NCI-H2227 (cell line): ENCODE measurements around the gene NOS3.

Source experiments
- DNase-seq: peaks from one replicate; lab custom pipeline; 2025; ENCODE audit not compliant: unreplicated experiment; lab: John Stamatoyannopoulos, UW

The NOS3 gene

DNA sequence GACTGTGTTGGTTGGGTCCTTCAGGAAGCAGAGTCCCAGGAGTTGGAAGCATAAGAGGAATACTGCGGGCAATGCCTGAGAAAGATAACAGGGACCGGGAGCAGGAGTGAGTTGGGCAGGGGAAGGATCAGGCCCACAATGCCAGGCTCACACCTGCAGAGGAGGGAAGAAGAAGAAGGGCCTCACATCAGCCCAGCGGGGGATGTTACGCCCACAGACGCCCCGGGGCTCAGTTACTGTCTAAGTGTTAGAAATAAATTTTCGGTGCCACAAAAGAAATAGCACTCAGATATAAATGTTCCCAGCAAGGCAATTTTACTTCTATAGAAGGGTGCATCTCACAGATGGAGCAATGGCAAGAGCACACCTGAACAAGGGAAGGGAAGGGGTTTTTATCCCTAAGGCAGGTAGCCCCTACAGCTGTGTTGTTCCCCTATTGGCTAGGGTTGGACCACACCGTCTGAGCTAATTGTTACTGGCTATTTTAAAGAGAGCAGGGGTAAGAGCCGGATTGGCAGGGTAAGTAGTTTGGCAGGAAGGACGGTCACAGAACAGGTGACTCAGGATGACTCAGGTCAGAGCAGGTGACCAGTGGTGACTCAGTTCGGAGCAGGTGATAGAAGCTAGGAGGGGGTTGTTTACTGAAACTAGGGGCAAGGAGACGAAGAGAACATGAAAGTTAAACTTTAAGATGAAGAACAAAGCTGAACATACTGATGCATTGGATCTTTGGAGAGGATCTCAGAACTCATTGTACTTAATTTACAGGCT lies at the start of gene NOS3:
Gene NOS3 (plus strand): TSS at position 602 of the 771 bp plus-strand sequence. CDS start 2,787 bp downstream, outside the sequence.
- no peak for DNase-seq

DNA sequence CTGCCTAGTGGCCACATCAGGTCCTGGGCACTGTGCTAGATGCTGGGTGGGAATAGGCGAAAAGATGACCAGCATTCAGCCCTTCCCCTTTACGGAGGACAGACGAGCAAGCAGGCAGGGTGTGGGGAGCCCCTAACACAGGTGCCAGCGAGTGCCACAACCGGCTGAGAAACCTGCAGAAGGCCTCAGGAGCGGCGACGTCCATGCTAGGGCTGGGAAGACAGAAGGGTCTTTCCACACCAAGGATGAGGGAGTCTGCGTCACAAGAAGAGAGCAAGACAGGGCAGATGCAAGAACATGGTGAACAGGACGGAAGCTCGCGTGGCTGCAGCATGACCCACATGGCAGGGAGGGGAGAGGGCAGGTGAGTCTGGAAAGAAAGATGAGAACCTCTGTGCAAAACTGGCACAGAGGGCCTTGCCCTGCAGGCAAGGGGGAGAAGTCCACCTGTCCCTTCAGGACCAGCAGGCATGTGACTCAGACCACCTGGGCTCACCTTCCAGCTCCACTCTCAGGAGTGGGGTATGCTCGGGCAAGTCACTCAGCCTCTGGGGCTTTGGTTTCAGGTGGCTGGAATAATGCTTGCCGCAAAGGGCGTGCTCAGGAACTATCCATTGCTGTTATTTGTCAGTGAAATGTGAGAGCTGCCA lies 49.3 kb upstream of the NOS3 start:
- no peak for DNase-seq

DNA sequence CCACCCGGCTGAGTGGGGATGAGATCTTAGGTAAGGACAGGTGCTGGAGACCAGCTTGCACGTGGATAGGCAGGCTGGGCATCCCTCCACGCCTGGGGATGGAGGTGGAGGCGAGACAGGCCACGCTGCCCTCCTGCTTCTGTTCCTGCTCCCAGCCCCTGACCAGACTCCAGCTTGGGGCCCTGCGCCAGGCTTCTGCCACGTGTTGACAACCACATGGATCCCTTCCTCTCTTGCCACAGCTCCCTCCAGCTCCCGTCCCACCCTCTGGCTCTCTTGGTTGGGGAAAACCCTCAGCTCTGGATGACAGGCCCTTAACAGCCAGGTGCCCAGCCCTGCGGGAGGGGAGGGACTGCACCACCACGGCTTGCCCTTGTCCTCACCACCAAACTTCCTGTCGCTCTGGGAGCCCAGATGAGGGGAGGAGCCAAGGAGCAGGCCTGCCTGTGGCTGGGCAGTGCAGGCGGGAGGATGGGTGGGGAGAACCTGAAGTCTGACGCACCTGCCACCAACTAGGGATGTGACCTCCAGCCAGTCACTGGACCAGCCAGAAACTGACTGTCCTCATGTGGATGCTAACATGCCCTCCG lies 48.7 kb upstream of the NOS3 start:
- DNase-seq: no peak

DNA sequence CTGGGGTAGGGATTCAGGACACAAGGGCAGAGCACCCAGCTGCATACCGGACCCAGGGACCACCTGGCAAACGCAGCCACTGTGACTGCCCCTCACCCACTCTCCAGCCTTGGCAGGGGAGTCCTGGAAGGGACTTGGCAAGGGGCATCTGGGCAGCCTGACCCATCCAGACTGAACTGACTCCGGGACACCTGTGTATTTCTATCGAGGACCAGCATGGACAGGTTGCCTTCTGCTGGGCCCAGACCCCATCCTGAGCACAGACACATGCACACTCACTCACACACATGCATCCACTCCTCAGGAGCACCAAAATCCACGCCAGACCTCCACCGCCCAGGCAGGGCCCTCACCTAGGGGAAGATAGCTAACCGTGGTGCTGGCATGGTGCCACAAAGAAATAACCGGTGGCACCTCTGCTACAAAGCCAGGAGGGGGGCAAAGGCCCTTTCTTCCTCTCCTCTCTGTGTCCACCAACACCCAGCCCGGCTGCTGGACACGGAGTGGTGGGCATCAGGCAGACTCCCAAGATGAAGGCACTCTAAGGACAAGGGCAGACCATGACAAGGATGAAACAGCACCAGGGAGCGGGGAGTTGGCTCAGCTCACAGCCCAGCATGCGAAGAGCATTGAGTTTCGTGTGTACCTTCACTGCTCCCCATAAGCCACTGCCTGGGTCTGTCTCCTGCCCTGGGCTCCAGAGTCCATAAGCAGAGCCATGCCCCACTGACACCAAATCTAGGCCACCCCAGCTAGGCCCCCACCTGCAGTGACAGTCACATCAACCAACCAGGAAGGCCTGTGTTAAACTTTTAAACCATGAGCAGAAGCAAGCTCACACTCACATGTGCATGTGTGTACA lies 48.0 kb upstream of the NOS3 start:
- DNase-seq: no peak

DNA sequence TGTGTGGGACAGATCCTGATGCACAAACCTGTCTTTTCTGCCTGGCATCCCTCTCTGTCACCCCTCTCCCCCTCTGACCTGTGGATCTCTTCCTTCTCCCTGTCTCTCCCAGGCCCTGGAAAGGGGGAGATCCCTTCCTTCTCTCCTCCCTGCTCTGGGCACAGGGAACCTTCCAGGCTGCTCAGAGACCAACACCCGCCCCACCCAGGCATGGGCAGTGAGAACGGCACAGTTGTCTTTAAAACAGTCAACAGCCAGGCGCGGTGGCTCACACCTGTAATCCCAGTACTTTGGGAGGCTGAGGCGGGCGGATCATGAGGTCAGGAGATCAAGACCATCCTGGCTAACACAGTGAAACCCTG lies 47.4 kb upstream of the NOS3 start:
- DNase-seq: no peak

DNA sequence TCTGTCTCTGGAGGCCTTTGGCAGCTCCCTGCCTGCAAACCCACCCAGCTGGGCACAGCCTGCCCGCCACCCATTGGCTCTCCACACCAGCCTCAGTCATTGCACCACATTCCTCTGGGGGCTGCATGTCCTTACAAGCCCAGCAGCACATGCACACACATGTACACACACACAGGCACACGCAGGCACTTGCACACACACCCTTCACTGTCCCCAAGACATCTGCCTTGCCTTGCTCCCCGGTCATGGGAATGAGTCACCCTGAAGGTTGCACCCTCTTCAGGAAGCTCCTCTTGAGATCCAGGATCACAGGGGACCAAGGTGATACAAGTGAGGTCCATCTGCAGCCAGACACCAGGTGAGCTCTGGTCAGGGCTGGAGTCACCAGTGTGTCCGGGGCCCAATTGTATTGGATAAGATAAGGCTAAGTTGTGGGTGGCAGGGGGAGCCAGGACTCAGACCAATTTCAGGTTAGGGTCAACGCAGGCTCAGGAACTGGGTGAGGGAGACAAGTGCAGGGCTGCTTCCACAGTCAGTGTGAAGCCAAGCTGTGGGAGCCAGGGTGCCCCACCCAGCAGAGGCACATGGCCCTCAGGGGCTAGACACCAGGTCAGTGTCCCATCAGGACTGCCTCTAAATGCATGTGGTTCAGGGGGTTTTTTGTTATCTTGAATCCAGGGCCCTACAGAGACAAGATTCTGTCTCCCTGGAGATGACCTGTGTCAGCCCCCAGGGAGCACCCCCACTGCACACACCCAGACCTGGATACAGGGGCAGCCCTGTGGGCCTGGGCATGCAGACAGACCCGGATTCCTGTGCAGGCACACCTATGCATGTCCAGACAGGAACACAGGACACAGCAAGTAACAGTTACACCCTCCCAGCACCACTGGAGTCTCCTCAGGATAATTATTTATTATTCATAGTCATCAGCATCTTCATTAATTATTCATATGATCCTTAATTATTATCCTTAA lies 46.5 kb upstream of the NOS3 start:
- DNase-seq: no peak

DNA sequence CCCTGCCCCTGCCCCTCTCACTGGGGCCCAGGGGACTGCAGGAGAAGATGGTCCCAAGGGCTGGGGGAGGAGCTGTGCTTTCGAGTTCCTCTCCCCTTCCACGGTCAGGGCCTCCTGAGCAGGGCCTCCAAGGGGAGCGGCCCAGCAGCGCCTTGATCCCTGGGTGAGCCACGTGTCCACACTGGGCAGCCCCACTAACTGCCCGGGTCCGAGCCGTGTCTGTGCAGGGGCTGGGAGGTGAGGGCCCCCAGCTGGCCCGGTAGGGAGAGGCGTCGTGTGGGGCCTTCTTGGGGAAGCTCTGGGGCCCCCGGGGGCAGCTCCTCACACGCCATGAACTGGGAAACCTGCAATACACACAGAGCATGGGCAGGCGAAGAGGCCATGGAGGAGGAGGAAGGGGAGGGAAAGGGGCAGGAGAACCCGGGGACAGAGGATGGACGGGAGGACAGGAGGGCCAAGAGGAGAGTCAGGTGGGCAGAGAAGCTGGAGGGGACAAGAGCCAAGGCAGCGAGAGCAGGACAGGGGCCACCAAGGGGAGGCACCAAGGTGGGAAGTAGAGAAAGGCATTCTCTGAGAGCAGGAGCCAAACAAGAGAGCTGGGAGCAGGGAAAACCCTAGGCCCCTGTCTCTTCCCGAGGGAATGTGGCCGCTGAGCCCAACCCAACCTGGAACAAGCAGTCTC lies 45.5 kb upstream of the NOS3 start:
- DNase-seq: no peak

DNA sequence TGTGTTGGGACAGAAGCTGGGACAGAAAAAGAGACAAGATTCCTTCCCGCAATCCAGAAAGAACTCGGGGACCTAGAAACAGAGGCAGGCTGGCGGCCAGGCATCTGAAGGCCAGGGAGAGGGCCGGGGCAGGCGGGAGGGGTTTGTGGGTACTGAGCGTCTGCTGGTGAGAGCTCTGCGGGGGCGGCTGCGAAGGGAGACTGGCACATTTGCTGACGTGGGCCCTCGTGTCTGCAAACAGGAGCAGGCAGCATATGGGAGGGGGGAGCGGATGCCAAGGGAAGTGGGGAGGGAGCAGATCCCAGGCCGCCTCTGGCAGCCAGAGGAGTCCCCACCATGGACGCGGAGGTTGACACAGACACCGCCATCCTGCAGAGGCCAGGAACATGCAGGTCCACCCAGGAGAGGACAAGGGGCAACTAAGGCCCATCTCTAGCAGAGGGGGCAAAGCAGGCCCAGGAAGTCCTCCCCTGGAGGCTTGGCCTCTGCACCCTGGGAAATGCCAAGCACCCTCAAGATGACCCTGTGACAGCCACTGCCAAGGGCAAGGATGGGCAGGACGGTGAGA lies 44.9 kb upstream of the NOS3 start:
- no peak for DNase-seq

DNA sequence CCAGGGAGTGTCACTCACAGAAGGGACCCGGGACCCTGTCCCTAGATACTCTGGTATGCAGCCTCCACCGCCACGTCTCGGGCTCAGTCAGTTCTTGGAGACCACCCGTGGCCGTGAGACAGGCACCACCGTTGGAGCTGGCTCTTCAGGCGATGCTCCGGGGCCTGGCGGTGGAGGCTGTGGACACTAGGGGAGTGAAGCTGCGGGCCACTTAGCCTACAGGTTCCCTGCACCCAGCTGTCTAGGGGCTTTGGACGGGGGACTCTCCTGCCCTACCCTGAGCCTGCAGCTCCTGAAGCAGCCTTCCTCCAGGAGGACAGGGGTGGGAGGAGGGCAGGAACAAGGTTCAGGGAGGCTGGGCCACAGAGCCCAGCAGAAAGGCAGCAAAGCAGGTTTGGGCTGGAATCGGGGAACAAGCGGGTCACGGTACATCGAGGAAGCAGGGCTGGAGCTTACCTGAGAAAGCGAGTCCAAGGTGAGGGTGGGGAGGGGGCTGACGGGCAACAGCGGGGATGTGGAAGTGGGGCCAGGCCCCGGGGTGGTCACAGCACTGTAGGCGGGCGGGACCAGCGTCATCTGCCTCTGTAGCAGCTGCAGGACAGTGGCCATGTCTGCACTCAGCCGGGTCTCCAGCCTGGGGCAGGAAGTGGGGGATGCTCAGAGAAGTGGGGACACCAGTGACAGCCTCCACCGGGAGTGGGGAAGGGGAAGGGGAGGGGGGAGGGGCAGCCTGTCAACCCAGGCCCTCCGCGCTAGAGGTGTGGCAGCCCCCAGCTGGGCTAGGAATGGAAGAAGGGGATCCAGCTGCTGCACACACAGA lies 44.2 kb upstream of the NOS3 start:
- DNase-seq: no peak

DNA sequence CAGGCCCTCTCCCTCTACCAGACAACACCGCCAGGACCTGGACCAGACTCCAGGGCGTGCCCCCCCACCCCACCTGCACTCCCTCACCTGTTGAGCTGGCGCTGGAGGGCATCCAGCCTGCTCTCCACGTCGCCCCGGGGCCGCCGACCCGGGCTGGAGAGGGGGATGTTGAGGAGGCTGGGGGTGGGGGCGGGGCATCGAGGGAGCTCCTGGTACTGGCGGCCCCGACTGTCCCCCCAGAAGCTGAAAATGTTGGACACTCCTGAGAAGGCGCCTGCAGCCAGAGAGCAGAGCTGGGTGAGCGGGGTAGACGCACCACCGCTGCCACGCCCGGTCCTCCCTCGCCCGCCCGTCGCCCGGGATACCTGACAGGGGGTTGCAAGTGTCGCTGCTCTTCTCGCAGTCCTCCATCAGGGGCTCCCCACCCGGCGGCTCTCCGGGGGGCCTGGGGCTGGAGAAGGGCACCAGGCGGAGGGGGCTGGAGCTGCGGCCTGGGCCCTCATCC lies 43.5 kb upstream of the NOS3 start:
- DNase-seq: no peak

DNA sequence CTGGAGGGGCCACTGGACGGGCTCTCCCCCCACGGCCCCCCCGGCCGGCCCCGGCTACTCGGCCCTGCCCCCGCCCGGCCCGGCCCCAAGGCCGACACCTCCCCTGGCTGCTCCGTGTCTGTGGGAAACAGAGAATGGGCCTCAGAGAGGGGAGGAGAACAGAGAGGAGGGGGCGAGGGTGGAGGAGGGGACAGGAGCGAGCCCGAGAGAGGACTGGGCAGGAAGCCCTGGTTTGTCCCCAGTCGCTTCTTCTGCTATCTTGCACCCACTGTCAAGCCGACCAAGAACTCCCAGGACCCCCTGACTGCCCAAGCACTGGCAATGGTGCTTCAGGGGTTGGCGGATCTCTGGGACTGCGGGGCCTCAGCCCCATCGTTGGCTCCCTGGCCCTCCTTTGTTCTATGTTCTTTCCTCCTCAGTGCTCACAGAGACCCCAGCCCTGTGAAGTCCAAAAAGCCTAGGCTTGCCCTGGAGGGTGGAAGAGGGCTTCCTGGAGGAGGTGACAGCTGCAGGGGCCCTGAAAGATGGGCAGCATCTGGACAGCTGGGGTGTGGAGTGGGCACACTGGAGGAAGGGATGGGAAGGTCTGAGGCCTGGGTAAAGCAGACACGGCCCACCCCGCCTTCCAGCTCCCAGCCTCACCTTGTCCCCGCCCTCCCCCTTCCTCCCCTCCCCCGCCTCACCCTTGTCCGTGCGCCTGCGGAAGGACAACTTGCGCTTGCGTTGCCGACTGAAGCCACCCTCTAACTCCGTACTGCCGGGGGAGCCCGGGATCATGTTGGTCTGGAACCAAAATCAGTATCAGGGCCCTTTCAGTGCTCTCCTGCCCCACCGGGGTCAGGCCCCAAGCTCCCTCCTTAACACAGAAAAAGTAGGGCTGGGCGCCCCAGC lies 42.8 kb upstream of the NOS3 start:
- DNase-seq: no peak

DNA sequence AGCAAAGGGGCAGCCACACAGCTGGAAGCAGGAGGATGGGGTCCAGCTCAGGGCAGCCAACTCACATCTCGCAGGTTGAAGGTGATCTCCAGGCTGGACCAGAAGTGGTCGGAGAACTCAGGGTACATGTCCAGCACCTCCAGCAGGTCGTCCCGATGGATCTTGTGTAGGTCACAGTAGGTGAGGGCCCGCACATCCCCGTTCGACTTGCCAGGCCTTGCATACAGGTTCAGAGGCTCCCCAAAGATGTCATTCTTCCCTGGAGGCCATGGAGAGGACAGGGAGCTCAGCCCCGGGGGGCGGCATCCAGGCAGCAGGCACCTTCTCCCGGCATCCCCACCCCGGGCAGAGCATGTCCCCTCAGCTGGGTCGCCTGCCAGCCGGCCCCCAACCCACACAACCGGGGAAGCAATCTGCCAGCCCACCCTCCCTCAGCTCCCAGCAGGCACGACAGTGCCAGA lies 42.0 kb upstream of the NOS3 start:
- DNase-seq: no peak

DNA sequence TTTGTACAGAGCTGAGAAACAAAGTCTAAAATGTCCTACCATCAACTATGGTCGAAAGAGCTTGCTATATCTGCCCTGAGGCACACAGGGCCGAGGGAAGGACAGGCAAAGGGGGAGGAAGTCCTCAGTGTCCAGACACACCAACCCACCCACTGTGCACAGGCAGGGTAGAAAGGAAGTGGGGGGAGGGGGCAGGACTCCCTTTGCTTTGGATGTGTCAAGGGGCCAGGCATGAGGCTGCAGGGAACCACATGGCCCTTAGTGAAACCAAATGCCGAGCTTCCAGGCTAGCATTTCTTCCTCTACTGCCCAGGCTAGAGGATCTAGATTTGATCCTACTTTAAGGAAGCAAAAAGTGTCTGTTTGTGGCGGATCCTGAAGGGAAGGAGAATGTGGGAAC lies 41.3 kb upstream of the NOS3 start:
- DNase-seq: no peak

DNA sequence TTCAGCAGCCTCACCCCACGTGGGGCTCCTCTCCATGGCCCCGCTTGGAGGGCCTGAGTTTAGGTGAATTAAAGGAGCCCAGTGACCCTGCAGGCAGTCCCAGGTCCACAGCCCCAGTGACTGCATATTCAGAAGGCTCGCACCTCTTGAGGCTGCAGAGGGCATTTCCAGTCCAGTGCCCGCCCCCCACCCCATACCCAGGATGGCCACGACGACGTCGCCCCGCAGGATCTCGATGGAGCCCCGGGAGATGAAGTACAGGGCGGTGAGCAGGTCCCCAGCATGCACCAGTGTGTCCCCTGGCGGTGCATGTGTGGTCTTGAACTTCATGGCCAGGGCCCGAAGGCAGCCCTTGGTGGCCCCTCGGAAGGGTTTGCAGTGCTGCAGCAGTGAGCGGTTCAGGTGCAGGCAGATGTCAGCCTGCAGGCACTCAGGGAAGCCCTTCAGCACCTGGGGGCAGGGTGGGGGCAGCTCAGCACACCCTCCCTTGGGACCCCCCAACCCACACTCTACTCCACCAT lies 40.8 kb upstream of the NOS3 start:
- no peak for DNase-seq

DNA sequence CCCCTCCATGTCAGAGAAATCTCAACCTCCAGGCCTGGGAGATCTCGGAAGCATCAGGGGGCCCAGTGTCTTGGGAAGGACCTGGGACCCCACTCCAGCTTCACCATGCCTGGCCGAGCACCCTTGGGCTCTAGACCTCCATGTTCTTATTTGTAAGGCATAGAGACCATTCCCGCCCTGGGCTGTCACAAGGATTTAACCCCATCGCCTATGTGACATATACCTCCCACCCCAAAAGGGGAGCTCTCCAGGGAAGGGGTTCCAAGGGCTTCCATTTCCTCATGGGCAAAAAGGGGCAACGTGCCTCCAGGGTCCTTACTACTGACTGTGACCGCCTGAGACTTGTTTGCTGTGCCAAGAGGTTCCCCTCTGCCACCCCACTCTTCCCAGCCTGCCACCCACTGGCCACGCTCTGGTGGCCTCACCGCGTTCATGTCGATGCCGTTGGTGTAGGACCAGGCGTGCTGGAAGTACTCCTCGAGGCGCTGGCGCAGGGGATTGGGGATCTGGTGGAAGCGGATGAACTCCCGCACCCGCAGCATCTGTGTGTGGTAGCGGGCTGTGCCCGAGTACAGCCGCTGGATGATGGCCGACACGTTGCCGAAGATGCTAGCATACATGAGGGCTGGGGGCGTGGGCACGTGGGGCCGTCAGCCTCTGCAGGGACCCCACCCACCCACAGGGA lies 40.2 kb upstream of the NOS3 start:
- no peak for DNase-seq

DNA sequence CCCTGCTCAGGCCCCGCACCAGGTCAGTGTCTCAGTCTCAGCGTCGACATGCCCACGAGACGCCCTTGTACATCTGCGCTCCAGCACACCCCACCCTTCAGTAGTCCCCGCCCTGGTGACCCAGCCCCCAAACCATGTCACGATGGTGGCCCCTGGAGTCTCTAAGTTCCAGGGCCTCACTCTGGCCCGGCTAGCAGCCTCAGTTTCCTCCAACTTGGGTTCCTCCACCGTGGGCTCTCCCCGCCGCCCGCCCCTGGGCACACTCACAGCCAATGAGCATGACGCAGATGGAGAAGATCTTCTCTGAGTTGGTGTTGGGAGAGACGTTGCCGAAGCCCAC lies 39.7 kb upstream of the NOS3 start:
- DNase-seq: no peak

DNA sequence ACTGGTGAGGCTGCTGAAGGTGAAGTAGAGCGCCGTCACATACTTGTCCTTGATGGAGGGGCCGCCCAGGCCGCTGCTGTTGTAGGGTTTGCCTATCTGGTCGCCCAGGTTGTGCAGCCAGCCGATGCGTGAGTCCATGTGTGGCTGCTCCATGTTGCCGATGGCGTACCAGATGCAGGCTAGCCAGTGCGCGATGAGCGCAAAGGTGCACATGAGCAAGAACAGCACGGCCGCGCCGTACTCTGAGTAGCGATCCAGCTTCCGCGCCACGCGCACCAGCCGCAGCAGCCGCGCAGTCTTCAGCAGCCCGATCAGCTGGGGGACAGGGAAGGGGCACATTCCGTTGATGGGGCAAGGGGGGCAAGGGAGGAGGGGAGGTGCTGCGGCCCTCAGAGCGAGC lies 39.3 kb upstream of the NOS3 start:
- DNase-seq: no peak
